ENCODE results near the gene CEP72.

DNA sequence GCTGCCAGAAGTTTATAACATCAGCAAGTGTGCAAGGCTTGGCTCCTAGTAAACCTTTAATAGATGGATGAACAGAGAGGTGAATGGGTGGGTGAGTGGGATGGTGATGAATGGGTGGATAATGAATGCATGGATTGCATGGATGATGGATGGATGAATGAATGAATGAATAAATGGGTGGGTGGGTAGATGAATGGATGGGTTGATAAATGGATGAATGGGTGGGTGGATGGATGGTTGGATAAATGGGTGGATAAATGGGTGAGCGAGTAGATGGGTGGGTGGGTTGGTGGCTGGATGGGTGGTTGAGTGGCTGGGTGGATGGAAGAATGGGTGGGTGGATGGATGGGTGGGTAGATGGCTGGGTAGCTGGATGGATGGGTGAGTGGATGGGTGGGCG is 28.5 kb upstream of the CEP72 start:
- TF ChIP-seq POLR2A (IDR thresholded peaks at IDR 0.05; ENCODE audit: low read length) = no peak
- TF ChIP-seq GATA1 (IDR thresholded peaks at IDR 0.05; ENCODE audit: low read depth, low read length) = no peak
